Chondrocyte (in vitro differentiated cells): Measurements from ENCODE around the gene IL1RAP. TPM values are rescaled to one million over a fixed set of nuclear protein-coding genes. Genes with fewer than 3 reads are reported as not detected.

Experiments used
- DNase-seq: peaks from one replicate; pipeline ENCODE4 v3.0.0; 2021; ENCODE audit warnings: mixed read lengths, low spot score
- H3K27ac Mint-ChIP-seq: one replicate; pipeline ENCODE4 v1.8.0; 2021; ENCODE audit warnings: mild to moderate bottlenecking, moderate library complexity, mixed read lengths; ENCODE audit not compliant: unreplicated experiment
- H3K27me3 Mint-ChIP-seq: 2 replicates; pipeline ENCODE4 v1.8.0; 2021; ENCODE audit warnings: low read depth, mixed read lengths
- H3K36me3 Mint-ChIP-seq: 2 replicates; pipeline ENCODE4 v1.8.0; 2021; ENCODE audit warnings: low read depth, mixed read lengths
- H3K4me1 Mint-ChIP-seq: 2 replicates; pipeline ENCODE4 v1.8.0; 2021; ENCODE audit warnings: low read depth, mild to moderate bottlenecking, mixed read lengths
- H3K4me3 Mint-ChIP-seq: one replicate; pipeline ENCODE4 v1.8.0; 2021; ENCODE audit warnings: mild to moderate bottlenecking, moderate library complexity, mixed read lengths; ENCODE audit not compliant: unreplicated experiment
- H3K9me3 Mint-ChIP-seq: 2 replicates; pipeline ENCODE4 v1.8.0; 2021; ENCODE audit warnings: low read depth, mixed read lengths
- CTCF ChIP-seq: fragments of 200-600 bp; sonication (generic); IDR thresholded peaks from 2 replicates; pipeline ENCODE4 v1.5.0; 2021; ENCODE audit warnings: antibody characterized with exemption, mild to moderate bottlenecking, moderate library complexity
- total RNA-seq: library from RNA; stranded (reverse); gene quantifications from 3 replicates; pipeline ENCODE4 v1.2.1, GENCODE V29; 2021

The IL1RAP gene
- total RNA-seq, 1 donor from 2014 or later = 30.4 TPM

- Mint-ChIP-seq H3K9me3 (peaks cover 23% of the 10 kb centered on the region), H3K4me3 (no peak overlapping the region), H3K36me3 (peaks cover 16% of the 10 kb centered on the region), H3K27me3 (no peaks in the 10 kb centered on the region), H3K4me1 (peaks cover 33% of the 10 kb centered on the region), H3K27ac (peak overlapping the region; percentile 47)
- TF ChIP-seq CTCF = no peak
- no peak for DNase-seq
Observed at GRCh38 chr3:190562866-190563510, 49.1 kb downstream of the IL1RAP start.

GRCh38 chr3:190564175-190564574, 50.3 kb downstream of the IL1RAP start:
- H3K9me3 Mint-ChIP-seq = peaks cover 14% of the 10 kb centered on the region

GRCh38 chr3:190566043-190566933, 52.4 kb downstream of the IL1RAP start:
- H3K9me3 Mint-ChIP-seq = peaks cover 7% of the 10 kb centered on the region
- H3K36me3 Mint-ChIP-seq = peaks cover 7% of the 10 kb centered on the region
- no peaks in the 10 kb centered on the region for H3K27me3 Mint-ChIP-seq
- no peak overlapping the region for H3K4me3 Mint-ChIP-seq
- peak overlapping the region; percentile 89 for H3K27ac Mint-ChIP-seq
- no peak for DNase-seq
- peak; percentile 6 for TF ChIP-seq CTCF
- peaks cover 59% of the 10 kb centered on the region for H3K4me1 Mint-ChIP-seq

More at GRCh38 chr3:190564175-190564574, 50.3 kb downstream of the IL1RAP start:
- DNase-seq = no peak
- Mint-ChIP-seq H3K27me3 (no peaks in the 10 kb centered on the region), H3K4me3 (no peak overlapping the region), H3K27ac (no peak overlapping the region), H3K4me1 (peaks cover 44% of the 10 kb centered on the region), H3K36me3 (peaks cover 12% of the 10 kb centered on the region)
- no peak for TF ChIP-seq CTCF

GRCh38 chr3:190568036-190568435, 54.2 kb downstream of the IL1RAP start:
- Mint-ChIP-seq H3K36me3 (peaks cover 8% of the 10 kb centered on the region), H3K27ac (peak overlapping the region; percentile 45), H3K9me3 (peaks cover 7% of the 10 kb centered on the region), H3K27me3 (no peaks in the 10 kb centered on the region), H3K4me3 (no peak overlapping the region), H3K4me1 (peaks cover 53% of the 10 kb centered on the region)
- DNase-seq = no peak
- no peak for TF ChIP-seq CTCF

GRCh38 chr3:190574473-190574872, 60.6 kb downstream of the IL1RAP start:
- Mint-ChIP-seq H3K36me3 (peaks cover 1% of the 10 kb centered on the region), H3K4me1 (peaks cover 16% of the 10 kb centered on the region), H3K4me3 (no peak overlapping the region), H3K27ac (no peak overlapping the region), H3K9me3 (no peaks in the 10 kb centered on the region), H3K27me3 (no peaks in the 10 kb centered on the region)
- no peak for DNase-seq
- no peak for TF ChIP-seq CTCF
